ENCODE results near the gene VOPP1. TPM values are rescaled to one million over a fixed set of nuclear protein-coding genes. Genes with fewer than 3 reads are reported as not detected.

VOPP1 gene
- total and polyA plus RNA-seq, 12 donors, result 9.3 to 42.9 (median 22.8) TPM

- Histone ChIP-seq H3K36me3 (peaks cover 0 to 42% (median 13%) of the 10 kb centered on the region in 9 donors), H3K4me1 (peaks cover under 1 to 38% (median 12%) of the 10 kb centered on the region in 9 donors), H3K4me3 (no peak overlapping the region), H3K27me3 (no peaks in the 10 kb centered on the region), H3K27ac (no peak overlapping the region), H3K9me3 (no peaks in the 10 kb centered on the region)
- intact Hi-C loops (cut with DNase I), result no loop called here
- no peak for TF ChIP-seq CTCF (IDR thresholded peaks at IDR 0.05)
- no peak for ATAC-seq
- WGBS, 2 donors, result 91 to 92% methylated on average over 9 of the region's 9 CpGs
- no peak for DNase-seq
These were observed 50.8 kb downstream of the VOPP1 start for GRCh38 chr7:55521512-55521911.

GRCh38 chr7:55520426-55521140 lies 51.7 kb downstream of the VOPP1 start:
- Histone ChIP-seq H3K27ac (no peak overlapping the region), H3K9me3 (no peaks in the 10 kb centered on the region), H3K4me1 (peaks cover 5 to 38% (median 14%) of the 10 kb centered on the region in 9 donors), H3K27me3 (no peaks in the 10 kb centered on the region), H3K4me3 (no peak overlapping the region), H3K36me3 (peaks cover 0 to 46% (median 13%) of the 10 kb centered on the region in 9 donors)
- intact Hi-C loops (cut with DNase I), result no loop called here
- ATAC-seq, result no peak
- no peak for DNase-seq
- 94% methylated on average over 13 of the region's 13 CpGs for WGBS, 2 donors
- no peak for TF ChIP-seq CTCF (IDR thresholded peaks at IDR 0.05)

GRCh38 chr7:55518836-55519235 lies 53.5 kb downstream of the VOPP1 start:
- intact Hi-C loops (cut with DNase I), result loop anchor here in 1 of 10 donors (10.0 kb wide), 1 partner anchor 84 kb away; no protein-coding TSS in a partner anchor
- TF ChIP-seq CTCF (IDR thresholded peaks at IDR 0.05), result no peak
- Histone ChIP-seq H3K36me3 (peaks cover 0 to 62% (median 13%) of the 10 kb centered on the region in 9 donors), H3K27me3 (no peaks in the 10 kb centered on the region), H3K4me1 (peaks cover 5 to 38% (median 16%) of the 10 kb centered on the region in 9 donors), H3K27ac (no peak overlapping the region), H3K4me3 (no peak overlapping the region), H3K9me3 (no peaks in the 10 kb centered on the region)
- ATAC-seq (no peak), DNase-seq (no peak)
- WGBS, 2 donors, result 96 to 98% methylated on average over 8 of the region's 8 CpGs

- intact Hi-C loops (cut with DNase I), result loop anchor here in 1 of 10 donors (10.0 kb wide), 1 partner anchor 83 kb away; no protein-coding TSS in a partner anchor
These were observed 54.2 kb downstream of the VOPP1 start for GRCh38 chr7:55517936-55518689.

More at GRCh38 chr7:55517936-55518689, 54.2 kb downstream of the VOPP1 start:
- Histone ChIP-seq H3K4me3 (no peak overlapping the region), H3K9me3 (no peaks in the 10 kb centered on the region), H3K4me1 (peaks cover 5 to 38% (median 16%) of the 10 kb centered on the region in 9 donors), H3K27me3 (no peaks in the 10 kb centered on the region), H3K27ac (no peak overlapping the region), H3K36me3 (peaks cover 0 to 69% (median 13%) of the 10 kb centered on the region in 9 donors)
- TF ChIP-seq CTCF (IDR thresholded peaks at IDR 0.05), result no peak
- WGBS, 2 donors, result 97 to 98% methylated on average over 15 of the region's 15 CpGs
- no peak for DNase-seq
- no peak for ATAC-seq
